H9 (cell line): Measurements from ENCODE around the gene TAF10. TPM values are rescaled to one million over a fixed set of nuclear protein-coding genes. Genes with fewer than 3 reads are reported as not detected.
A peak's percentile ranks its signal among the peaks of the same experiment; 100 is the strongest.

Source experiments
- DNase-seq: peaks from one replicate; pipeline ENCODE4 v3.0.0-alpha.2; 2017
- H2AFZ ChIP-seq: one replicate; pipeline ENCODE4 v1.6.1; 2013; ENCODE audit warnings: mild to moderate bottlenecking, low read length, control low read depth, moderate library complexity
- H2AK5ac ChIP-seq: 2 replicates; pipeline ENCODE4 v1.6.1; 2013; ENCODE audit warnings: low read length, control low read depth, mixed read lengths; ENCODE audit not compliant: insufficient read length
- H2BK120ac ChIP-seq: one replicate; pipeline ENCODE4 v1.6.1; 2013; ENCODE audit warnings: low read depth, mild to moderate bottlenecking, low read length, control low read depth, inconsistent platforms; ENCODE audit not compliant: poor library complexity, severe bottlenecking
- H2BK12ac ChIP-seq: 2 replicates; pipeline ENCODE4 v1.6.1; 2013; ENCODE audit warnings: low read length, control low read depth, mixed read lengths, low read depth; ENCODE audit not compliant: insufficient read length
- H2BK15ac ChIP-seq: 2 replicates; pipeline ENCODE4 v1.6.1; 2013; ENCODE audit warnings: low read depth, low read length, control low read depth
- H2BK20ac ChIP-seq: one replicate; pipeline ENCODE4 v1.6.1; 2013; ENCODE audit warnings: low read depth, mild to moderate bottlenecking, low read length, control low read depth, inconsistent platforms; ENCODE audit not compliant: poor library complexity, severe bottlenecking
- H2BK5ac ChIP-seq: 2 replicates; pipeline ENCODE4 v1.6.1; 2013; ENCODE audit warnings: low read length, control low read depth, mixed read lengths; ENCODE audit not compliant: insufficient read length
- H3K14ac ChIP-seq: 2 replicates; pipeline ENCODE4 v1.6.1; 2013; ENCODE audit warnings: low read length, control low read depth; ENCODE audit not compliant: insufficient read depth
- H3K18ac ChIP-seq: 2 replicates; pipeline ENCODE4 v1.6.1; 2013; ENCODE audit warnings: low read depth, mild to moderate bottlenecking, mixed read lengths, low read length, control low read depth; ENCODE audit not compliant: insufficient read length
- H3K23ac ChIP-seq: 2 replicates; pipeline ENCODE4 v1.6.1; 2013; ENCODE audit warnings: low read length, control low read depth, mixed read lengths, low read depth; ENCODE audit not compliant: insufficient read length
- H3K23me2 ChIP-seq: 2 replicates; pipeline ENCODE4 v1.6.1; 2013; ENCODE audit warnings: low read depth, mild to moderate bottlenecking, mixed read lengths, low read length, control low read depth; ENCODE audit not compliant: insufficient read length, poor library complexity, severe bottlenecking
- H3K27ac ChIP-seq: 2 replicates; pipeline ENCODE4 v1.5.1; 2013; ENCODE audit warnings: low read length, control low read depth, mixed read lengths, low read depth; ENCODE audit not compliant: insufficient read length
- H3K27me3 ChIP-seq: 2 replicates; pipeline ENCODE4 v1.6.1; 2013; ENCODE audit warnings: low read length, control low read depth, inconsistent platforms; ENCODE audit not compliant: insufficient read depth
- H3K4ac ChIP-seq: 2 replicates; pipeline ENCODE4 v1.6.1; 2013; ENCODE audit warnings: low read depth, mild to moderate bottlenecking, control low read depth, inconsistent platforms, low read length, moderate library complexity
- H3K4me1 ChIP-seq: 2 replicates; pipeline ENCODE4 v1.6.1; 2013; ENCODE audit warnings: low read length, control low read depth, inconsistent platforms; ENCODE audit not compliant: insufficient read depth
- H3K4me2 ChIP-seq: 2 replicates; pipeline ENCODE4 v1.6.1; 2013; ENCODE audit warnings: low read length, control low read depth, mixed read lengths; ENCODE audit not compliant: insufficient read length, insufficient read depth
- H3K56ac ChIP-seq: 2 replicates; pipeline ENCODE4 v1.6.1; 2013; ENCODE audit warnings: low read depth, mild to moderate bottlenecking, mixed read lengths, low read length, control low read depth; ENCODE audit not compliant: insufficient read length
- H3K79me1 ChIP-seq: 2 replicates; pipeline ENCODE4 v1.6.1; 2013; ENCODE audit warnings: low read depth, mild to moderate bottlenecking, moderate library complexity, low read length, control low read depth, inconsistent platforms; ENCODE audit not compliant: insufficient read depth, poor library complexity, severe bottlenecking
- H3K79me2 ChIP-seq: 2 replicates; pipeline ENCODE4 v1.6.1; 2013; ENCODE audit warnings: low read length, control low read depth, inconsistent platforms; ENCODE audit not compliant: insufficient read depth
- H3K9ac ChIP-seq: 2 replicates; pipeline ENCODE4 v1.6.1; 2013; ENCODE audit warnings: low read length, control low read depth, mixed read lengths; ENCODE audit not compliant: insufficient read length; ENCODE audit errors: extremely low read depth
- H3K9me3 ChIP-seq: one replicate; pipeline ENCODE4 v1.6.1; 2013; ENCODE audit warnings: low read depth, low read length, inconsistent platforms; ENCODE audit not compliant: control insufficient read depth
- H3T11ph ChIP-seq: one replicate; pipeline ENCODE4 v1.6.1; 2013; ENCODE audit warnings: mild to moderate bottlenecking, low read length, control low read depth, inconsistent platforms
- H4K20me1 ChIP-seq: one replicate; pipeline ENCODE4 v1.6.1; 2013; ENCODE audit not compliant: control insufficient read depth, insufficient read length, insufficient read depth
- H4K5ac ChIP-seq: 2 replicates; pipeline ENCODE4 v1.6.1; 2013; ENCODE audit warnings: low read depth, mild to moderate bottlenecking, mixed read lengths, low read length, control low read depth; ENCODE audit not compliant: insufficient read length
- H4K8ac ChIP-seq: replicated peaks from 2 replicates; pipeline ENCODE4 v1.6.1; 2013; ENCODE audit warnings: low read length, control low read depth, mixed read lengths, low read depth; ENCODE audit not compliant: insufficient read length
- H4K91ac ChIP-seq: 2 replicates; pipeline ENCODE4 v1.6.1; 2013; ENCODE audit warnings: low read depth, mild to moderate bottlenecking, moderate library complexity, mixed read lengths, low read length, control low read depth; ENCODE audit not compliant: insufficient read length
- H3K27ac Mint-ChIP-seq, 3 experiments: 2 replicates in 2 of 3; 3 replicates in 1 of 3; pipeline ENCODE4 v1.8.0; 2020 to 2021; ENCODE audit warnings: mixed read lengths in 3 of 3, mild to moderate bottlenecking in 1 of 3, moderate library complexity in 1 of 3
- H3K27me3 Mint-ChIP-seq: 2 replicates; pipeline ENCODE4 v1.8.0; 2021; ENCODE audit warnings: low read depth, mild to moderate bottlenecking, moderate library complexity, mixed read lengths
- H3K36me3 Mint-ChIP-seq, 3 experiments: 2 replicates in 2 of 3; 3 replicates in 1 of 3; pipeline ENCODE4 v1.8.0; 2020 to 2021; ENCODE audit warnings: low read depth in 3 of 3, mixed read lengths in 3 of 3; ENCODE audit not compliant: insufficient read depth in 1 of 3
- H3K4me1 Mint-ChIP-seq, 2 experiments: 2 replicates each; pipeline ENCODE4 v1.8.0; 2020; ENCODE audit warnings: mixed read lengths in 2 of 2
- H3K4me3 Mint-ChIP-seq, 2 experiments: 2 replicates in 1 of 2; 3 replicates in 1 of 2; pipeline ENCODE4 v1.8.0; 2020 to 2021; ENCODE audit warnings: mild to moderate bottlenecking in 2 of 2, mixed read lengths in 2 of 2, moderate library complexity in 1 of 2
- H3K9me3 Mint-ChIP-seq, 2 experiments: 2 replicates in 1 of 2; 3 replicates in 1 of 2; pipeline ENCODE4 v1.8.0; 2020; ENCODE audit warnings: mild to moderate bottlenecking in 2 of 2, mixed read lengths in 2 of 2, moderate library complexity in 1 of 2
- WGBS: extraction: QIAGEN DNeasy Blood & Tissue Kit; methylation state at CpG from one replicate; pipeline ENCODE4 v1.1.7; 2013; ENCODE audit warnings: missing lambda C conversion rate, low lambda C conversion rate, mixed read lengths; ENCODE audit not compliant: insufficient read length; ENCODE audit errors: extremely low coverage; 5-methylcytosine and 5-hydroxymethylcytosine counted together
- total RNA-seq: library from RNA; stranded (reverse); gene quantifications from 2 replicates; pipeline ENCODE4 v1.2.1, GENCODE V29; 2021
- TF ChIP-seq, protein P1 (sequence below): fragments of 200-600 bp; sonication (generic); conservative IDR thresholded peaks from 3 replicates; pipeline ENCODE4 v1.8.0; 2021; ENCODE audit warnings: antibody characterized with exemption, mild to moderate bottlenecking

TAF10 gene
- total RNA-seq, 1 experiment from 2014 or later = 198 TPM

DNA sequence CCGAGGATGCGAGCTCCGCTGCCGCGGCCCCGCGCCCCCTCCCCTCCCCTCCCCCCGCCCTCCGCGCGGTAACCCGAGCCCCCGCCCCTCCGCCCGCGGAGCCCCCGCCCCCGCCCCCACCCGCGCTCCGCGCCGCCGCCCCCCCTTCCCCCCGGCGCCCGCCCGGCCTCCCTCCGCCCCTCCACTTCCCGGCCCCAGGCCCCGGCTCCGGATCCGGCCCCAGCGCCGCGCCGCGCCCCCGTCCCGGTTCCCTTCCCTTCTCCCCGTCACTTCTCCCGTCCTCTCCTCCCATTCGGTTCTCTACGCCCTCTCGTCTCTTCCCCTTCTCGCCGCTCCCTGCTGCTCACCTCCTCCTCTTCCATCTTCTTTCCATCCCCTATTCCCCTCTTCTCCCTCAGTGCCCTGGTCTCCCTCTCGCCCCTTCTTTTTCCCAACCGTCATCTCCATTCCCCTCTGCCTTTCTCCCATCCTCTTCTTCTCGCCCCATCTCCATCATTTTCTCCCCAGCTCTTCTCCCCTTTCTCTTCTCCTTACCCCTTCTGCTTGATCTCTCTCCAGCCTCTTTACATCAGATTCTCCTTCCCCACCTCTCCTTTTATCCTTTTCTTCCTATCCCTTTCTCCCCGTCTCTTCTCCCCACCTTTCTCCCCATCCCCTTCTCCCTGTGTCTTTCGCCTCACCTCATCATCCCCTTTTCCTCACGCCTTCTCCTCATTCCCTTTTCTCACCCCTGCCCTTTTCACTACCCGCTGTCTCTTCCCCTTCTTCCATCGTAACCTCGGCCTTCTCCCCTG lies 44.0 kb upstream of the TAF10 start, which contains the start of gene DCHS1:
Gene DCHS1 (minus strand): TSS at position 20 of the 794 bp plus-strand sequence. CDS start 14,196 bp downstream, outside the sequence.
- peak within 1 kb of the TSS; percentile 4 for H2AFZ ChIP-seq
- no peak within 1 kb of the TSS for H3T11ph ChIP-seq
- H3K9ac ChIP-seq = peak within 1 kb of the TSS; percentile 74
- DNase-seq = no peak
- no peak within 1 kb of the TSS for H3K23ac ChIP-seq
- H3K9me3 Mint-ChIP-seq = no peaks in the 10 kb centered on the region
- H4K91ac ChIP-seq = no peak within 1 kb of the TSS
- peak within 1 kb of the TSS; percentile 72 to 90 for H3K4me3 Mint-ChIP-seq
- no peak within 1 kb of the TSS for H2BK12ac ChIP-seq
- no peak within 1 kb of the TSS for H2BK20ac ChIP-seq
- H4K20me1 ChIP-seq = no peaks in the 10 kb centered on the region
- H3K27ac Mint-ChIP-seq = no peak within 1 kb of the TSS
- H4K8ac ChIP-seq = no peak within 1 kb of the TSS
- 100% methylated on average over 2 of the region's 56 CpGs for WGBS
- TF ChIP-seq, protein P1, sequence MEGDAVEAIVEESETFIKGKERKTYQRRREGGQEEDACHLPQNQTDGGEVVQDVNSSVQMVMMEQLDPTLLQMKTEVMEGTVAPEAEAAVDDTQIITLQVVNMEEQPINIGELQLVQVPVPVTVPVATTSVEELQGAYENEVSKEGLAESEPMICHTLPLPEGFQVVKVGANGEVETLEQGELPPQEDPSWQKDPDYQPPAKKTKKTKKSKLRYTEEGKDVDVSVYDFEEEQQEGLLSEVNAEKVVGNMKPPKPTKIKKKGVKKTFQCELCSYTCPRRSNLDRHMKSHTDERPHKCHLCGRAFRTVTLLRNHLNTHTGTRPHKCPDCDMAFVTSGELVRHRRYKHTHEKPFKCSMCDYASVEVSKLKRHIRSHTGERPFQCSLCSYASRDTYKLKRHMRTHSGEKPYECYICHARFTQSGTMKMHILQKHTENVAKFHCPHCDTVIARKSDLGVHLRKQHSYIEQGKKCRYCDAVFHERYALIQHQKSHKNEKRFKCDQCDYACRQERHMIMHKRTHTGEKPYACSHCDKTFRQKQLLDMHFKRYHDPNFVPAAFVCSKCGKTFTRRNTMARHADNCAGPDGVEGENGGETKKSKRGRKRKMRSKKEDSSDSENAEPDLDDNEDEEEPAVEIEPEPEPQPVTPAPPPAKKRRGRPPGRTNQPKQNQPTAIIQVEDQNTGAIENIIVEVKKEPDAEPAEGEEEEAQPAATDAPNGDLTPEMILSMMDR = no peak
- H3K27me3 Mint-ChIP-seq = peaks cover 21% of the 10 kb centered on the region
- H3K18ac ChIP-seq = no peak within 1 kb of the TSS
- no peak within 1 kb of the TSS for H2BK120ac ChIP-seq
- peaks cover 23% of the 10 kb centered on the region; the same call in 1 of the 2 replicates for H3K27me3 ChIP-seq
- no peak within 1 kb of the TSS for H3K27ac ChIP-seq
- H3K36me3 Mint-ChIP-seq = no peaks in the 10 kb centered on the region
- H2AK5ac ChIP-seq = no peak within 1 kb of the TSS
- peak within 1 kb of the TSS; percentile 90 for H3K4me2 ChIP-seq
- no peak within 1 kb of the TSS for H2BK15ac ChIP-seq
- H3K79me2 ChIP-seq = no peaks in the 10 kb centered on the region
- H3K4me1 Mint-ChIP-seq = peaks cover 10 to 11% of the 10 kb centered on the region in 2 experiments
- H4K5ac ChIP-seq = no peak within 1 kb of the TSS
- peaks cover 1% of the 10 kb centered on the region; the same call in 1 of the 2 replicates for H3K4me1 ChIP-seq
- no peak within 1 kb of the TSS for H2BK5ac ChIP-seq
- H3K23me2 ChIP-seq = peaks cover 7% of the 10 kb centered on the region
- H3K14ac ChIP-seq = 0 out of 2 replicates have a peak within 1 kb of the TSS, but pooled peaks have one; percentile 9
- no peaks in the 10 kb centered on the region for H3K9me3 ChIP-seq
- H3K4ac ChIP-seq = no peak within 1 kb of the TSS
- no peaks in the 10 kb centered on the region for H3K79me1 ChIP-seq
- no peak within 1 kb of the TSS for H3K56ac ChIP-seq
